Esophagus mucosa (tissue), 1 donor: ENCODE data around the gene PRKCH. TPM values are rescaled to one million over a fixed set of nuclear protein-coding genes. Genes with fewer than 3 reads are reported as not detected.

Source experiments
- ATAC-seq: fragments of 200-7000 bp; cut with Tn5 transposase; one replicate; pipeline ENCODE4 v1.9.1; 2020
- total RNA-seq: library from RNA; stranded (reverse); gene quantifications from one replicate; pipeline ENCODE4 v1.2.4, GENCODE V29; 2023
- donor health status: DM: yes; HTN: yes; CAD: no.

Gene PRKCH
- 48.2 TPM for total RNA-seq

DNA sequence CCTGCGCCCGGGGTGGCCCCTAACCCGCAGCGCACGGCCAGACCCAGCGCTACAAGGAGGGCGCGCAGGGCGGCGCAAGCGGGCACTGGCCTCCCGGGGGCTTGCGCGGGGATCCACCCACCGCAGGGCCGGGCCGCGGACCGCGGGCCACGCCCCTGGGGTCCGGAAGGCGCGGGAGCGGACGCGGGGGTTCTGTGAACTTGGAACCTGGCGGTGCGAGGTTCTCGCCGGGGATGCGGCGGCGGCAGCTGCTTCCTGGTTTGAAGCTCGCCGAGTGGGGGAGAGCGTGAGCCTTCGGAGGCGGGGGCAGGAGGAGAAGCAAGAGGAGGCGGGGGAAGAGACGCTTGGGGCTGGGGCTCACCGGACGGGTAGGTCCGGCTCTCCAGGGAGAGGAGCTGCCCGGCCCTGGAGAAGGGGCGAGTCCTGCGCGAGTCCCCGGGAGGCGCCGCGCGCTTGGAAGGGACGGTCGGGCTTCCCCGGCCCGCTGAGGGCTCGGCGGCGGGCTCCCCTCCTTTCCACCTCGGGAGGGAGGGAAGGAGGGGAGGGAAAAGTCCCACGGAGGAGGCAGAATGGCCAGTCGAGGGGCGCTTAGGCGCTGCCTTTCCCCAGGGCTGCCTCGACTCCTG lies at the start of gene PRKCH:
Gene PRKCH (plus strand): TSS at position 195 of the 626 bp plus-strand sequence. CDS start 523 bp downstream, outside the sequence.
- ATAC-seq, result peak; percentile 92

DNA sequence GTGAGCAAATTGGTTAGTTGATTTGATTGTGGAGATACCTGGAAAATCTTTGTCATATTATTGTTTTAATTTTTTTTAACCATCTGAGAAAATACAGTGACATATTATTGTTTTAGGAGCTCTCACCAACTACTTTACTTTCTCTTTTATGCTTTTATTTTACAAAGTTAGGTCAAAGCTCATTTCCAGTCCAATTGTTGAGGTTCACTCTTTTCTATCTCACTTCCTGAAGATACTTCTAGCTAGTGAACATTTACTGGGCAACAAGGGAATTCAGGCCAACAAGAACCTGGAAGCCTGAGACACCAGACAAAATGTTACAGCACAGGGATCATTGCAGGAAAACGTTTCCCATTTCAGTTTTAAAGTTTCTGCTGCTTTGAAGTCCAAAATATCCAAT lies 44.1 kb upstream of the PRKCH start:
- ATAC-seq, result no peak

DNA sequence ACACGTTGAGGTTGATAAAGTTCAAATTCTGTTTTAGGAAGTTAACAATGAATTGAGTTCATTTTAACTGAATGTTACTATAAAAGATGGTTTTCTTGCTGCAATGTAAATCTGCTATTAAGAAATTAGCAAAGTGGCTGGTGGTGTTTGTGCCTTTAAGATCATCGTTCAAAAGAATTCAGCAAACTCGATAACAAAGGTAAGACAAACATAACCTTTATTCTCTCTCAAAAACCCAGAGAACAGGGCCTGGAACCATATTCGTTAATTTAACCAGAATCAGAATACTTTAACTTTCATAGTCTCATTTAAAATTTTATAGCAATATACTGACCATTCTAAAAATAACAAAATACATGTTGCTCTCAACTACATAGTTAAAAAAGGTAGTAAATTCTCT lies 43.6 kb upstream of the PRKCH start:
- ATAC-seq, result no peak

DNA sequence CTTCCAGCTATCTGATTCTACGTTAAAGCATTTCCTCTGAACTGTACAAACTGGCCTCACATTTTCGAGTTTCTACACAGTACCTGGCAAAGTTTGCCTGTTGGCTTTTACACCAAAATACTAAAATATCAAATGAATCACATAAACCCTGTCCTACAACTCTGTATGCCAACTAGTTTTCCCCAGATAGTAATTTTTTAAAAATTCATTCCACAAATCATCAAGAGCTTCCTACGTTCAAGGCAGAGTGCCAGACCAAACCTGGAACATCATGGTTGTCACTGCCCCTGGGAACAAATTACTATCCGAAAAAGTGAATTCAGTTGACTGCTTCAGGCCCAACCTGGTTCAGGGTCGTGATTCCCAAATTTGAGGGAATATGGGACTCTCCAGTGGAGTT lies 42.3 kb upstream of the PRKCH start:
- ATAC-seq, result no peak

DNA sequence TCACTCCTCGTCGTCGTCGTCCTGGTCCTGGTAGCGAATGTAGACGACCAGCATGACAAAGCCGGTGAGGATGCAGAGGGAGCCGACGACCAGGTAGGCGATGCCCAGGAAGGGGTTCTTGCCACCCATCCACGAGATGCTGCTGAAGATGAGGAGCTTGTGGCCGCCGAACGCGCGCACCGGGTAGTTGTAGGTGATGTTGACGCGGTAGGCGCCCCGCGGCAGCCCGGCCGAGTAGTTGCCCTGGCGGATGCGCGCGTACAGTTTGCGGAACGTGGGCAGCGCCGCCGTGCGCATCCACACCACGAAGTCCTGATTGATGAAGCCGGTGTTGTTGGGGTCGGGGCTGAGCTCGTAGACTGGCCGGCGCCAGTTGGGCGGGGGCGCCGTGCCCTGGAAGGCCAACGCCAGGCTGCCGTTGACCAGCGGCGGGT lies 41.3 kb upstream of the PRKCH start:
- peak; percentile 24 for ATAC-seq

DNA sequence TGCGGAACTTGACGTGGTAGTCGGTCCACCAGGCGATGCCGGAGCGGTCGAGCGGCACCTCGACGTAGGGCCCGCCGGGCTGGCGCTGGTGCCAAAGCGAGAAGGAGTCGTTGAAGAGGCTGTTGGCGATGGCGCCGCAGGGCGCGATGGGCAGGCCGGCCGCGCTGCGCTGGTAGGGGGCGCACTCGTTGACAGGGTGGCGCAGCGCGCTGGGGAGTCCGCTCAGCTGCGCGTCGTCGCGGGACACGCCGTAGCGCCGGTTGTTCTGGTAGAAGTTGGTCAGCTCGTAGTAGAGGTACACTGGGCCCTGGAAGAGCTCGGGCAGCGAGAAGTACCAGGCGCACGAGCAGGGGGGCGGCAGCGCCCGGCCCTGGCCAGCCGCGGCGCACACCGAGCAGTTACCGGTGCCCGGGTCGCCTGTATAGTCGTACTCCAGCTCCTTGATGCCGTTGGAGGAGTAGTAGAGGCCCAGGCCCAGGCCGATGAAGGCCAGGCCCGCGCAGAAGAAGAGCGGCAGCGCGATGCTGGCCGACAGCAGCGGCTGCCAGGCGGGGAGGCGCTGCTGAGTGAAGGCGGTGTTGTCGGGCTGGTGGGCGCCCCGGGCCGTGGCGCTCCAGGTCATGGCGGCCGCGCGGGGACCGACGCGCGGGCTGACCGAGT lies 40.7 kb upstream of the PRKCH start:
- ATAC-seq, result peak; percentile 64

DNA sequence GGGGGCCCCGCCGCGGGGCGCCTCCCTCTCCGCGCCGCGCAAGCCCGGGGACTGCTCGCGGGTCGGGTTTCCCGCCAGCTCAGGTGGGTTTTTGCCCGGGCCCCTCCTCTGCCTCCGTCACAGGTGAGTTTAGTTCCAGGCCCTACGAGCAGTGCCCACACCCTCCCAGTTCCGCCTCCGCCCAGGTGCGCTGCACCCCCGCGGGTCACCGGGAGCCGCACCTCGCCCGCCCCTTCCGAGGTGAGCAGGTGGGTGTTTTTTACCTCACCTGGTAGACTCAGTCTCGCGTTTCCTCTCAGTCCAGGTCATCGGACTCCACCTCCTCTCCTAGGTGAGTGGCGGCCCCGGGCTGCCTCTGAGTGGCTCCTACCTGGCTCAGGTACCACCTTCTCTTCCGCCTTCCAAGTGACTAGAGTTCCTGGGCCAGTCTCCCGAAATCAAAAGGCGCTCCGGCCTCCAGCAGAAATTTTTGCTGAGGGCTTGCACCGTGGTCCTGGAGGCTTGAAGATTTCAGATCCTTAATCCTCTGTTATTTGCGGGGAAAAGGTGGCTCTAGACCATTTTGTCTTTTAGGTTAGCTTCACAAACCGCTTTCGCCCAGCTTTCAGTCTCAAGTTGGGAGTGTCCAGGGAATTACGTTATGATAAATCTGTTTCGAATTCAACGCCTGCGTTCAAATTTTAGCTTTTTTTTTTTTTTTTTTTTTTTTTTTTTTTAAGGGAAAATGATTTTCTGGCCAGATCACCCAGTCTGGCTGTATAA lies 40.0 kb upstream of the PRKCH start, which contains the start of gene TMEM30B:
Gene TMEM30B (minus strand): TSS at position 153 of the 762 bp plus-strand sequence. CDS start 191 bp downstream, outside the sequence.
- ATAC-seq, result peak; percentile 96

DNA sequence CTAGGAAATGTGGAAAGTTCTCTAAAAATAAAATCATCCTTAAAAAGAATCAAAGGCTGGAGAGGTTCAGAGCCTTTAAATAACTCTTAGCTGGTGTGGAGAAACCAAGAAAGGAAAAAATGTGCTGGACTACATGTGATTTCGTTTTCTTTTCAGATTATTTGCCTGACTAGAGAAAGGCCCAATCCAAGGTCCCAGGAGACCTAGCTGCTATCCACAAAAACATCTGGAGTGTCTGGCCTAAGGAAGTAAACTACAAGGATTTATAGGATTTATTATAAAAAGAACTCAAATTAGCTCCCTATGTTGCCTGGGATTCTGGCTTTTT lies 39.5 kb upstream of the PRKCH start:
- no peak for ATAC-seq

DNA sequence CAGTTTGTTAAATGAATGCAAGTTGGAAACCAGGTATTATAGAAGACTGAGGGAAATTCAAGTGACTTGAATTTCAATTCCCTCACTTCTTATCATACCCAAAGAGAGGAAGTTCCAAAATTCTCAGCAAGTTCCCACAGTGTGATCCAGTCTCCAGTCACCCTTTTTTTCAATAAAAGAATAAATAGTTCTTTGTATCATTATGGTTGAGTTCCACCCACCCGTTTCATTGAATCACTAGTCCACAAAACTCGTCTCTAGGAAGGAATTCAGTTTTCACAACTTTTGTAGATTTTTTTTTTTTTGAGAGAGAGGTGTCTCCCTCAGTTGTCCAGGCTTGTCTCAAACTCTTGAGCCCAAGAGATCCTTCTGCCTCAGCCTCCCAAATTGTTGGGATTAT lies 38.6 kb upstream of the PRKCH start:
- no peak for ATAC-seq

DNA sequence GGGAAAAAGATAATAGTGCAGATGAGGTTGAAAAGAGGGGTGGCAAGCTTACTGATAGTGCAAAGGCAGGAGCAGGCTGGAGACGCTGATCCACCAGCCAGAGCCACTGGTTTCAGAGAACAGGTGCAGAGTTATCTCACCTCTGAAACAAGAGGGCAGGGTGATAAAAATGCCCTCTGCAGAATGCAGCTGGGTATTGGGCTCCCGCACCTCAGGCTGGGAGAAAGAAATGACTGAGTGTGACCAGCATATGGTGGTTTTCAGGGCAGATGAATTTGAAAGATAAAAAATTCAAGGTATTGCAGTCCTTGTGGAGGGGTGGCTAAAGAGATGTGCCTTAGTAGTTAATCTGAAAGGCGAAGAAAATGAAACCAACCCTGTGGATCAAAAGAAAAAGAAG lies 37.4 kb upstream of the PRKCH start:
- no peak for ATAC-seq

DNA sequence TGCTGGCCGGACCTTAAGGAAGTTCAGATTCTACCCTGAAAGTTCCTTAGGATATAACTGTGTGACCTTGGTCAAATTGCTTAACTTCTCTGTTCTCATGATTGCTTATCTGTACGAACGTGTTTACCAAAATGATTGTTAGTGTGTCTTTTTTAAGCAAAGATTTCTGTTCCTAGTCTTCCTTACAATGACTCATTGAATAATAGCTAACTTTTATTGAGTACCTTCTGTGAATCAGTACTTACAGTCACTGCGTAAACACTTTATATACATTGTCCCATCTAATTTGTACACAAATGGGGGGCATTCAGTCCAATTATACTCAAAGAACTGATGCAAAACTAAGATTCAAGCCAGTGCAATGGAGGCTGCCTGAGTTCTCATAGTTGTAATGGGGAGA lies 36.0 kb upstream of the PRKCH start:
- no peak for ATAC-seq

DNA sequence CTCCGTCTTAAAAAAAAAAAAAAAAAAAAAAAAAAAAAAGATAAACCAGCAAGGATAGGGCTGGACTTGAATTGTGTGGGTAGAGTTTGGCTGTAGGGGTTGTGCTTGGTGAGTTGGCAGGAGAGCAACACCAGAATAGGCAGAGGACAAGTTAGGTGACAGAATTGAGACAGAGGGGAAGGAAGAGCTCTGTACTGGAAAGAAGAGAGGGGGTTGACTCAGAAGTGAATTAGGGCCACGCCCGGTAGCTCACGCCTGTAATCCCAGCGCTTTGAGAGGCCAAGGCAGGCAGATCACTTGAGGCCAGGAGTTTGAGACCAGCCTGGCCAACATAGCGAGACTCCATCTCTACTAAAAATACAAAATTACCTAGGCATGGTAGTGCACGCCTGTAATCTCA lies 34.2 kb upstream of the PRKCH start:
- peak; percentile 82 for ATAC-seq

DNA sequence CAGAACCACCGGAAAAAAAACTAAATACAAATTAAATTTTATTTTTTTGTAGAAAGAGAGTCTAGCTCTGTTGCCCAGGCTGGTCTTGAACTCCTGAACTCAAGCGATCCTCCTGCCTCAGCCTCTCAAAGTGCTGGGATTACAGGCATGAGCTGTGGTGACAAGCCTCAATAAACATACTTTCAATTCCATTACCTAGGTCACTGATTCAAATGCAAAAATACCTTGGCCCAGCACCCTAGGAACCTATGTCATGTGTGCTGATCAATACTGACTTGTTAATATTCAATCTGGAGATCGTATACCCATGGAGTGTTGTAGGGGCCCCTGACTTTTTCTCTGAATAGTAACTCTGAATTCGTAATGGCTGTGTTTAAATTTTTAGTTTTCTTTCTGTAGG lies 33.2 kb upstream of the PRKCH start:
- no peak for ATAC-seq

DNA sequence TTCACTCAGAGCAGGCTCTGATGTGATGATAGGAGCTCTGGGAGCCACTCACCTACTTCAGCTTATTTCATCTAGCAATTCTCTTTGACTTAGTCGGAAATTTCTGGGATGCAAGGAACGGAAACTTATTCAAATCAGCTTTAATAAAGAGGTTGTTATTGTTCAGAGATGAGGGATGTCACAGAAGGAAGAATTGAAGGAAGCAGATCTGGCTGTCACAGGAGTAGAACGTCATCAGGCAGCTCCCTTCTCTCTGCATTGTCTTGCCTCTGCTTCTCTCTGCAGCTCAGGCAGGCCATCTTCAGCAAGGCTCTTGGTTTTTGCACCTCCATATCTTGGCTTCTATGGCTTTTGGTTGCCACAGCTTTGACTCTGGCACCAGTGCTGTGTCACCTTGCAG lies 32.7 kb upstream of the PRKCH start:
- ATAC-seq, result no peak

DNA sequence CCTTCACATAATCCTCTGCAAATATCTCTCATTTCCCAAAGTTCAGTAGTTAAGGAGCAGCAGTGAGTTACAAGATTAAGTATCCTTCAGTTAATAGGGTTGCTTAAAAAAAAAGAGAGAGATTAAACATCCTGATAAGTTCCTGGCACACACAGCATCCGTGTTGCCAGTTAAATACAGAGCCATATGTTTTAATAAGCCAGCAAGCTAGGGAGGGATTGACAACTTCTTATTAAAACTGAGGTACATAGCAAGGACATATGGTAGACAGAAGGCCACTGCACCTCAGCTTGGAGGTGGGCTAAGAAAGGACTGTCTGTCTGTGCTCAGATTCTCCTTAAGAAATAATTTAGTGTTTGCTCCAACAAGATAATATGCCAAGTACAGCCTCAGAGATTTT lies 30.7 kb upstream of the PRKCH start:
- no peak for ATAC-seq

DNA sequence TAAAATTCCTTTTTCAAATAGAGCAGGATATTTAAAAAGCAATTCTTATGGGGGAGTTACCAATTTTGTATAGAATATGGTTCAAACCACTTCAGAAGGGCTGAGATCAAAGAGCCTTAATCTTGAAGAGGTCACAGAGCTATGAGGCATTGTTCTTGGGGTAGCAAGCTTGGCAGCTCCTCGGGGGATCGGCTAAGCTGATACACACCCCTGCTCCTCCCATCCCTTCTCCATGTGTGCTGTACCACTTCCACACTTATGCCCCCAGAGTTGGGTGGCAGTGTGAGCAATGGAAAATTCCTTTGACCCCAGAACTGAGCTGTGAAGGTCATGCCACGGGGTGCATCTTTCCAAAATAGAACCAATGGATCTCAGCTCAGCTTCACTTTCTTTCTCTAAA lies 25.2 kb upstream of the PRKCH start:
- ATAC-seq, result no peak

DNA sequence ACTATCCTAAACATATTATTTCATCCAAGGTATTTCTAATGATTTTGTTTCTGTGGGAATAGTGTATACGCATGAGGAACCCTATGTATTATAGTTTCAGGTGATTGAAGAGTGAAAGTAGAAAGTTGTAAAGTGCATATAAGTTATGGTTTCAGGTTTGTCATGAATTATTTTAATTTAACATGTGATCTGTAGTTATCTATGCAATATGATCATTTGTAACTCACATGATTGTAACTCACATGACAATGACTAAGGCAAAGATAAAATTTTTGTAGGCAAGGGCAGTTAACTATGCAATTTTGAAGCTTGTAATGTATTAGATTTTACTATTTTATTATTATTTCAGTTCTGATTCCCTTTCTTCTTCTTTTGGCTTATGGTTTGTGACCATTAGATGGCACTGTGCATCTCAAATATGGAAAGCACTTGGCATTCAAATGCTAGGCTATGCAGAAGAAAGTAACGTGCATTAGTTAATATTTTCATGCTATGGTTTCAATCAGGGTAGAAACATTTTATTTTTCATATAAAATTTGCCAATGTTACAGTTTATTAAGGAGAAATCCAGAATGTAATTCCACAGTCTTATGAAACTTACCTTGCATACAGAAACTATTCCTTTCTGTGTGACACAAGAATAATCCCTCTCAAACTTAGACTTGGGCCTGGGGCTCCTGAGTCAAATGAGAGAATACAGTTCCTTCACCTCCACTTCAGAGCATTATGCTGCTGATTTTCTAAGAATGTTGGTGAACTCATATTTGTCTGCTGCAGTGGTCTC lies 24.5 kb upstream of the PRKCH start:
- peak; percentile 68 for ATAC-seq

DNA sequence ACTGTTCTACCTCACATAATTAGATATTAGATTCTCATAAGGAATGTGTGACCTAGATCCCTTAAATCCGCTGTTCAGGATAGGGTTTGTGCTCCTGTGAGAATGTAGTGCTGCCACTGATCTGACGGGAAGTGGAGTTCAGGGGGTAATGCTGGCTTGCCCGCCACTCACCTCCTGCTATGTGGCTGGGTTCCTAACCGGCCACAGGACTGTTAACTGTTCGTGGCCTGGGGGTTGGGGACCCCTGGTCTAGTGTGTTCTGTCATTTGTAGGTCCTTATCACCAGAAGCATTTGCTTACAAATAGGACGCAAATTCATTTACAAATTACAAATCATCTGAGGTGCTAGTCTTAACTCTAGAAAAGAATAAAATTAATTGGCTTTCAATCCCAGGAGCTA lies 23.8 kb upstream of the PRKCH start:
- no peak for ATAC-seq

DNA sequence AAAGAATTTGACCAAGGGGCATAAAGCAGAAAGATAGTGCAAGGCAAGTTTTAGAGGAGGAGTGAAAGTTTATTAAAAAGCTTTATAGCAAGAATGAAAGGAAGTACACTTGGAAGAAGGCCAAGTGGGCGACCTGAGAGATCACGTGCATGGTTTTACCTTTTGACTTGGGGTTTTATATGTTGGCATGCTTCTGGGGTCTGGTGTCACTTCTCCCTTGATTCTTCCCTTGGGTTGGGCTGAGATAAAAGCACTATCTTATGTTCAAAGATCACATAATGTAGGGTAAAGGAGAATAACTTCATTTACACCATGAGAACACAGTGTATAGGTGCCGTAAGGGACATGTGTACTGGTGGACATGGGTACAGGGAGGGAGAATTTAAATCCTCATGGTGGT lies 22.6 kb upstream of the PRKCH start:
- ATAC-seq, result no peak

DNA sequence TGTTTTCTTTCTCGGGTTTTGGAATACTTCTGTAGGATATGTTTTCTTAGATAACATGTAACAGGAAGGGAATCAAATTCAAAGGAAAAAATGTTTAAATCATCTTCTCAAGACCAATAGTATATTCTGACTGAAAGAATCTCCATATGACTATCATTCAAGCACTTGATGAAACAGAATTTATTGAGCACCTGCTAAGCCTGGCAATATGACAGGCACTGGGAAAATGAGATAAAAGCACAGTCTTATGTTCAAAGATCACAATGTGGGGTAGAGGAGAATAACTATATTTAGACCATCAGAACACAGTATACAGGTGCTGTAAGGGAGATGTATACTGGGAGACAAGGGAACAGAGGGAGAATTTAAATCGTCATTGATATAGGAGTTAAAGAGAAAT lies 21.2 kb upstream of the PRKCH start:
- ATAC-seq, result no peak

DNA sequence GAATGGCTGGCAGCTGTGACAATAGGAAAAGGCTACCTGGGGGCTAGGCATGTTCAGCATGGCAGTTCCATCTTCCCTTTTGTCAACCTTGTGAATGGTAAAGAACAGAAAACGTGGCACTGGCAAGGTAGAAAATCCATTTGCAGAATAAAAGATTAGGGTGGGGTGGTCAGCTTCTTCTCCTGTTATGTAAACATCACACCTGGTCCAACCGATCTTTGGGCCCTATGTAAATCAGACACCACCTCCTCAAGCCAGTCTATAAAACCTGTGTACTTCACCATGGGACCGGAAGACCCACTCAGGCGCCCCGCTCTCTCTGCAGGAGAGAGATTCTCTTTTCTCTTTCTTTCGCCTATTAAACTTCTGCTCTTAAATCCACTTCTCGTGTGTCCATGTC lies 20.6 kb upstream of the PRKCH start:
- no peak for ATAC-seq

DNA sequence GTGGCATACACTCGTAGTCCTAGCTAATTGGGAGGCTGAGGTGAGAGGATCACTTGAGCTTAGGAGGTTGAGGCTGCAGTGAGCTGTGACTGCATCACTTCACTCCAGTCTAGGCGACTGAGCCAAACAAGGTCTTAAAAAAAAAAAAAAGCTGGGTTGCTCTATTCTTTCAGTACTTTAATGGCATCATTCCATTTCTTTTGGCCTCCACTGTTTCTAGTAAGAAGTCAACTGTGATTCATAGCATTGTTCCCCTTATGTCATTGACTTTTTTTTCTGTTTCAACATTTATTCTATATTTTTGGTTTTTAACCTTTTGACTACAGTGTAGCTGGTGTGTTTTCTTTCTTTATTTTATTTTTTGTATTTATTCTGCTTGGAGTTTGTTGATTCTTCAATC lies 16.7 kb upstream of the PRKCH start:
- no peak for ATAC-seq

DNA sequence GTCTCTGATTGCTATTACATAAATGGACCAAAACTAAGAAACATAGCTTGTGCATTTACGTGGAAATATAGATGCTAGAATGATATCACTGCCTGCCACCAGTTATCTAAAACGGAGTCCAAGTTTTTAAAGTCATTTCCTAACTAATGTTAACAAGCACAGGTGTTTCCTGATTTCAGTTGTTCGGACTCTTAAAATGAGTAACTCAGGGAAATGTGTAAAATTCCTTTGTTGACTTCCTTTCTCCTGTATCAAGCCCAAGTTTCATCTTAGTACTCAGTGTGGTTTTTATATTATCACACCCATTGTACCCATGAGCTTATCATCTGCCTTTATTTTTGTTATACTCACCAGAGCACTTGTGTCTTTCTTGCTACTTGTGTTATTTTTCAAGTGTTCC lies 13.2 kb upstream of the PRKCH start:
- peak; percentile 29 for ATAC-seq
